Measurements from ENCODE around the gene UNC79.
"Not testable (repeated sequence)": the region's sequence is repeated elsewhere in the genome, so short reads cannot be mapped to it uniquely, and the experiment has no call there.

The UNC79 gene

DNA sequence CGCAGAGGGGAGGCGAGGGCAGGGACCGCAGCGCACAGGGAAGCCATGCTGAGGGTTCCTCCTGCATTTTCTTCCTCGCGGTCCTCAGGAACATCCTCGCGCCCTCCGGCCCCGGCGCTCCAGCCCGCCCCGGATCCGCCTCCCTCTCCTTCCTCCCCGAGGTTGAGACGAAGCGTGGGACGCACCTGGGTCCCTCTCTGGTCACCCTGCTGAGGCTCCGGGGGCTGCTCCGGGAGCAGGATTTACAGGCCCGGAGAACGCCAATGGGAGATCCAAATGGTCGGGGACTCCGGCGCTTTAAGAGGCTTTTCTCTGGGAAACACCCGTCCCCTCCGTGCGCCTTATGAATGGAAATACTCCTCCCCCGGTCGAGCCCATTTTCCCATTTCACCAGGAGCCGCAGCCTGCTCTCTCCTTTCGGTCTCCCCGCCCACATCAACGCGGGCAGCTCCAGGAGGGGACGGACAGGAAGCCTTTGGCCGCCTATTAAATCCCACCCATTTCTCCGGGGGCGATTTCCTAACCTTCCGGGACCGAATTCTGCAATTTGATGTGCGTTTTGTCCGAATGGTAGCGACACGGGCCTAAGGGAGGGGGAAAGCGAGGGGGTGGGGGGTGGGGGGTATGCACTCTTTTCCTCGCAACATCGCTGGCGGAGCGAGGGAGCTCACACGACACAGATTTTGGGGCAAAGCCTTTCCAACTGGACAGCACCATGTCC, at the start of gene UNC79:
TSS of gene UNC79 (plus strand) at position 625 of the 721 bp plus-strand sequence. CDS start at position 716, 91 bp downstream.
- no peak for DNase-seq (ENCODE audit: low read depth)

DNA sequence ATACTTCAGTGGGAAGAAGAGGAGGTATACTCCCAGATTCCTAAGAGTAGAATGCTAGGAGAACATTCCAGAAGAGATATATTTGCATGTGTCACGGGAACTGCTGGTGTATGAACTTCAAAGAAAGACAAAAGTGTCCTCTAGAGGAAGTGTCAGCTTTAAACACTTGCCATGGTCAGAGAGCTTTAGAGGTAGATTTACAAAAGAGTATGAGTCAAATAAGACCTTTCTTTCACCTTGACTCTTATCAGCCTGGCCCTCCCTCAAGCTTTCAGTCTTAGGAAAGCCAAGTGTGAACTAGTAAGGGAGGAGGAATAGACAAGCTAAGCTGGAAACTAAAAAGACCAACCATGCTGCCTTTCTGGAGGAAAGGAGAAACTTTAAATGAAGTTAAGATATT, 49.1 kb upstream of the UNC79 start:
- DNase-seq (ENCODE audit: low read depth): no peak

DNA sequence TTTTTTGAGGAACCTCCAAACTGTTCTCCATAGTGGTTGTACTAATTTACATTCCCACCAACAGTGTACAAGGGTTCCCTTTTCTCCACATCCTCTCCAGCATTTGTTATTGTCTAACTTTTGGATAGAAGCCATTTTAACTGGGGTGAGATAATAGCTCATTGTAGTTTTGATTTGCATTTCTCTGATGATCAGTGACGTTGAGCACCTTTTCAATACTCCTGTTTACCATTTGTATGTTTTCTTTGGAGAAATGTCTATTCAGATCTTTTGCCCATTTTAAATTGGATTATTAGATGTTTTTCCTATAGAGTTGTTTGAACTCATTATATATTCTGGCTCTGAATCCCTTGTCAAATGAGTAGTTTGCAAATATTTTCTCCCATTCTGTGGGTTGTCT, 46.5 kb upstream of the UNC79 start:
- DNase-seq (ENCODE audit: low read depth): not testable (repeated sequence)

DNA sequence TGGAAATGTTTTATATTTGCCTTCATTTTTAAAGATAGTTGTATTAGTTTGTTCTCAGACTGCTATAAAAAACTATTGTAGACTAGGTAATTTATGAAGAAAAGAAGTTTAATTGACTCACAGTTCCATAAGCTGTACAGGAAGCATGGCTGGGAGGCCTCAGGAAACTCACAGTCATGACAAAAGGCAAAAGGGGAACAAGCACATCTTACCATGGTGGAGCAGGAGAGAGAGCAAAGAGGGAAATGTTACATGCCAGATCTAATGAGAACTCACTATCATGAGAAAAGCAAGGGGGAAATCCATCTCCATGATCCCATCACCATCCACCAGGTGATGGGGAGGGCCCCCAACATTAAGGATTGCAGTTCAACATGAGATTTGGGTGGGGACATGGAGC, 35.5 kb upstream of the UNC79 start:
- DNase-seq (ENCODE audit: low read depth): no peak

DNA sequence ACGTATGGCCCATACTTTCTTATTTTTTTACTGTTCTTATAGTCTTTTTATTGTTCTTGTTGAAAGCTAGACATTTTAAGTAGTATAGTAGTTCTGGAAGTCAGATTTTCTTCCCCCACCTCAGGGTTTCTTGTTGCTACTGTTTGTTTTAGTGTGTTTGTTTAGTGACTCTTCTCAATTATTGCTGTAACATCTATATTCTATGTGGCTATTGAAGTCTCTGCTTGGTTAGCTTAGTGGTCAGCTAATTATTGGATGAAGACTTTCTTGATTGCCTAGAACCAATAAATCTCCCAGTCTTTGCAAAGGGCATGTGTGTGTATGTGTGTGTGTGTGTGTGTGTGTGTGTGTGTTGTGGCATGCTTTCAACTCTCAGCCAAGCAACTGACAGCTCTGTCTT, 34.3 kb upstream of the UNC79 start:
- DNase-seq (ENCODE audit: low read depth): no peak

DNA sequence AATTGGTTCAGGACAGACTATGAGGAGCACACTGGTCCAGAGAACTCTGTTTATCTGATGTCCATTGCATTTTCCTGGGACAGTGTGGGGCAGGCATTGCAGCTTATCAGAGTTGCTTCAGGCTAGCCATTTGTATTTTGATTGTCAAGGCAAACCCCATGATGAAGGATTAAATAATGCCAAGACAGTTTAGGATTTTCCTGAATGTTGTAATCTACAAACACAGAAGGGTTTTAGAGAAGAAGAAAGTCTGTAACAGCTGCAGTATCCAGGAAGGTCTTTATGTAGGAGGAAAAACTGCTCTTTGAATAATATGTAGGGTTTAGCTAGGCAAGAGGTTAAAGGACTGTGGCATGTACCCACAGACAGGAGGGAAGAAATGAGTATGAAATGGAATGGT, 32.2 kb upstream of the UNC79 start:
- no peak for DNase-seq (ENCODE audit: low read depth)

DNA sequence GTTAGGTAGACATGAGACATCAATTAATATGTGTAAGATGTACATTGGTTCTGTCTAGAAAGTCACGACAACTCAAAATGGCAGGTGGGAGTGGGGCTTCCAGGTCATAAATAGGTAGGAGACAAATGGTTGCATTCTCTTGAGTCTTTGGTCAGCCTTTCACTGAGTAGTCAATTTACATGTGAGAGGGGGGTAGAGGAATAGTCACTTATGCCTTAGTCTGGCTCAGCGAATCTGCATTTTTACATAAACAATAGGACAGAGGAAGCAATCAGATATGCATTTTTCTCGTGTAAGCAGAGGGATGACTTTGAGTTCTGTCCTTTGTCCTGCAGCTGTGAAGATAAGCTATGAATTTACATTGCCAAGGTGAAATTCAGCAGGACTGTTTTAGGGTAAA, 27.8 kb upstream of the UNC79 start:
- DNase-seq (ENCODE audit: low read depth): no peak

DNA sequence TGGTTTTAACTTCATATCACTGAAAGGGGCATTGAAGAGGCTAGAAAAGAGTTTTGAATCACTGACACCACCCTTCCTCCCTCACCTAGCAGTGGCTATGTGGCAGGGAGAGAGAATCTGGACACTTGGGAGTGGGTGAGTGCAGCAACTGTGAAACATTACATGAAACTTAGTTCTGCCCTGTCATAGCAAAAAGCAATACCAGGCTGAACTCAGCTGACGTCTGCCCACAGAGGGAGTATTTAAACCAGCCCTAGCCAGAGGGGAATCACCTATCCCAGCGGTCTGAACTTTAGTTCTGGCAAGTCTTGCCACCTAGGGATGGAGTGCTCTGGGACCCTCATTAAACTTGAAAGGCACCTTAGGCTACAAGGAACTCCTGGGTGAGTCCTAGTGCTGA, 20.7 kb upstream of the UNC79 start:
- no peak for DNase-seq (ENCODE audit: low read depth)

DNA sequence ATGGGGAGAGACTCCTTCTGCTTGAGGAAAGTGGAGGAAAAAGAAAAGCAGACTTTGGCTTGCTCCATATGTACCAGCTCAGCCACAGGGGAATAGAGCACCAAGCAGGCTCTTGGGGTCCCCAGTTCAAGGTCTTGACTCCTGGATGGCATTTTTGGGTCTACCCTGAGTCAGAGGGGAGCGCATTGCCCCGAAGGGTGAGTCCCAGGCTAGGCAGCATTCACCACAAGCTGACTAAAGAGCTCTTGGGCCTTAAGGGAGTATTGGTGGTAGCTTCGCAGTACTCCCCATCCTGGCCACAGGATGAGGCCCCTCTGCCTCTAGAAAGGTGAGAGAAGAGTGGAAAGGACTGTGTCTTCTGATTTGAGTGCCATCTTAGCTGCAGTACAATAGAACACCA, 19.8 kb upstream of the UNC79 start:
- no peak for DNase-seq (ENCODE audit: low read depth)

DNA sequence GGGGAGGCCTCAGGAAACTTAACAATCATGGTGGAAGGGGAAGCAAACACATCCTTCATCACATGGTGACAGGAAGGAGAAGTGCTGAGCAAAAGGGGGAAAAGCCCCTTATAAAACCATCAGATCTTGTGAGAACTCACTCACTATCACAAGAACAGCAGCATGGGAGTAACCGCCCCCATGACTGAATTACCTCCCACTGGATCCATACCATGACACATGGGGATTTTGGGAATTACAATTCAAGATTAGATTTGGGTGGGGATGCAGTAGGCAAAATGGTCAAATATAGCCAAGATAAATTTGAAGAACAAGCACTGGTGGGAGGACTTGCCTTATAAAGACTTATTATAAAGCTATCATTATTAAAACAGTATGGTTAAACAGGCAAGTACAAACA, 5.6 kb upstream of the UNC79 start:
- not testable (repeated sequence) for DNase-seq (ENCODE audit: low read depth)

DNA sequence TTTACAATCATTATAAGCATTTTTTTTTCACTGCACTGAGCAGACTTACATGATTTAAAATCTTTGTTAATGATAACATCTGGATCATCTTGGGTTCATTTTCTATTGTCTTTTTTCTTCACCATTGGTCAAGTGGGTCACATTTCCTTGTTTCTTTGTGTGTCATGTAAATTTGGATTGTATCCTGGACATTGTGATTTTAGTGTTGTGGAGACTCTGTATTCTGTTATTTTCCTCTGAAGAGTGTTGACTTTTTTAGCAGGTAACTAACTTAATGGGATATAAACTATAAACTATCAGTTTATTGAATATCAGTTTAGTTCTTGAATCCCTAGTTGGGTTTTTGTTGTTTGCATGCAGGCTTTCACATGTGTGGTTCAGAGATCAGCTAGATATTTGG, 4.0 kb upstream of the UNC79 start:
- DNase-seq (ENCODE audit: low read depth): no peak

DNA sequence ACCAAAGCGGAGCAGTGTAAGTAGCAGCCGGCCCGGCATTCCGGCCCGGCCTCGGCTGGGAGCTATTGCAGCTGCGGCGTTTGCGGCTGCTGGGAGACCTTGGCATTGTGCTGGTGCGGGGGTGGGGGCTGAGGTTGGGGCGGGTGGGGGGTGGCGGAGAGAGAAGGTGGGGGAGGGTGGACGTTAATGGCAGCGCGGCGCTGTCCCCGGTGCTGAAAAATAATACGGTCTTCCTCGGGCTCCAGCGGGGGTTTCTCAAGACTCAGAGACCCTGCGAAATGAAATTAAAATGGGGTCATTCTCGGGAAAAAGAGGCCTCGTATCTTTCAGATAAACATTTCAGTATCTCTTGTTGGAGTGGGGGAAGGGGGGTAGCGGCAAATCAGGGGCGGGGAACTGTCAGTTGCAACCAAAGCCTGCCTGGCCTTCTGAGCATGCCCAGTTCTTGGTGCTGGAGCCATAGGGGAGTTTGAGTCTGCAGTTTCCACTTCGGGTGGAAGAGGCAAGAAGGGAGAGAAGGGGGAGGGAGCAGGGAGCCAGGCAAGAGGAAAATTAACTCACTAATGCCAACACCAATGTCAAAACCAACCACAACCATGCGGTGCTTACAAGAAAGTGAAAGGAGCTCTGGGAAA, 414 bp downstream of the UNC79 start:
- DNase-seq (ENCODE audit: low read depth): no peak

DNA sequence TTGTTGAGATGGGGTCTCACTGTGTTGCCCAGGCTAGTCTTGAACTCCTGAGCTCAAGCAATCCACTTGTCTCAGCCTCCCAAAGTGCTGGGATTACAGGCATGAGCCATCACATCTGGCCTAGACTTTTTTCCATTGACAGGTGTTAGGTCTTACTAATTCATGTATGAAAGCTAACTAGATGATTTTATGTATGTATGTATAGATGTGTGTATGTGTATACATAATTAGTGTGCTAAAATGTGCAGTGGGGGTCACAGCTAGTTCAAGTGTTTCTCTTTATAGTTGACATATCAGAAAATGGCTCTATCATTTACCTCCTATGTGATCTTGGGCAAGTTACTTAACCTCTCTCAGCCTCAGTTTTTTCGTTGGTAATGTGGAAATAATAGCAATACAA, 23.5 kb downstream of the UNC79 start:
- no peak for DNase-seq (ENCODE audit: low read depth)

DNA sequence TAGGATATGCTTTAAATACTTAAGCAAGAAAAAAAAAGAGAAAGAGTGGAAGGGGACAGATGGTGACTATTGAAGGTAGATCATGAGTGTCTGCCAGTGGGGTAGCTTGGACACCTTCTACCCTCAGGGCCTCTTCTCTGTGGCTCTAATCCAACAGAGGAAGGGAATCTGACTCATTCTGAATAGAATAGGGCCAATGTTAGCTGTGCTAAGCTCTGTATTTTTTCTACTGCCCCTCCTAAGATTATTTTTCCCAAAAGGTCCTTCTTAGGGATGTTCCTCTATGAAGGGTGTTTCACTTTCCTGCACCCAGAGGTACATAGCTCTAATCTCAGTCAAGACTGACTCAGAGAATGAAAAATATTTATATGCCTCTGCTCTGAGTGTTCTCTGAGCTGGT, 25.6 kb downstream of the UNC79 start:
- DNase-seq (ENCODE audit: low read depth): no peak

DNA sequence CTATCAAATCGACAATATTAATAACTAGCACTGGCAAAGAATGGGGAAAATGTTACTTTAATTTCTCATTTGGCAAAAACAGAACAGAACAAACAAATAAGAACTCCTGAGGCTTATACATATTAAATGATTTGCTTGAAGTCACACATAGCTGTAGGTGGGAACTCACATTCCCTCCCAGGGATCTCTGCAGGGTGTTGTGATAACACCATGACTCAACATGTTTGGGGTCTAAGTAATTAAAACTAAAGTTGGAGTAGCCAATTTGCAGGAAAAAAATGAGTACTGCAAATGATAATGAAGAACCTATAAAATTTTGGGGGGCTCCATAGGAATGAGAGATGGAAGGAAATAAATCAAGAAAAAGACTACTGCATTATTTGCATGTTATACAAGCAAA, 27.5 kb downstream of the UNC79 start:
- no peak for DNase-seq (ENCODE audit: low read depth)

DNA sequence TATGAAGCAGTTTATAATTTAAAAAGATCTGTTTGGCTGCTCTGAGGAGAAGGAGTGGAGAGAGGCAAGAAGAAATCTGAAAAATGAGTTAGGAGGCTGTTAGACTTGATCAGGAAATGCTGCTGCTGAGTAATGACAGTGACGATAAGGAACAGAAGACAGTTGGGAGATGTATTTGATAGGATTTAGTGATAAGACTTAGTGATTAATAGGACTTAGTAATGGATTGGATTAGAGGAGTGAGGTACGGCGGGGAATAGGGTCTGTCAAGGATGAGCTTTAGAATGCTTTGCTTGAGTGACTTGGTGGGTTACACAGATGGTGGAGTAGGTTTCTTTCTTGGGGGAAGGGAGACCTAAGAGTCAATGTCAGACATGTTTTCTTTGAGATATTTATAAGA, 31.7 kb downstream of the UNC79 start:
- no peak for DNase-seq (ENCODE audit: low read depth)

DNA sequence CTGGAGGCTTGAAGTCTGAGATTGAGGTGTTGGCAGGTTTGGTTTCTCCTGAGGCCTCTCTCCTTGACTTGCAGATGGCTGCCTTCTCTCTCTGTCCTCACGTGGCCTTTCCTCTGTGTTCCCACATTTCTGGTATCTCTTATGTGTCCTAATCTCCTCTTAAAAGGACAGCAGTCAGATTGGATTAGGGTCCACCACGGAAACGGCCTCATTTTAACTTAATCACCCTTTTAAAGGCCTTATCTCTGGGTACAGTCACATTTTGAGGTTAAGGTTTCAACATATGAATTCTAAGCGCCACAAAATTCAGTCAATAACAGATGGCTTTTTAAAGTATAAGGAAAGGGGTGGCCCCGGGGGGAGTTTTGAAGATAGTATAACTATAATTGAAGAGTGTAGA, 33.5 kb downstream of the UNC79 start:
- DNase-seq (ENCODE audit: low read depth): no peak

DNA sequence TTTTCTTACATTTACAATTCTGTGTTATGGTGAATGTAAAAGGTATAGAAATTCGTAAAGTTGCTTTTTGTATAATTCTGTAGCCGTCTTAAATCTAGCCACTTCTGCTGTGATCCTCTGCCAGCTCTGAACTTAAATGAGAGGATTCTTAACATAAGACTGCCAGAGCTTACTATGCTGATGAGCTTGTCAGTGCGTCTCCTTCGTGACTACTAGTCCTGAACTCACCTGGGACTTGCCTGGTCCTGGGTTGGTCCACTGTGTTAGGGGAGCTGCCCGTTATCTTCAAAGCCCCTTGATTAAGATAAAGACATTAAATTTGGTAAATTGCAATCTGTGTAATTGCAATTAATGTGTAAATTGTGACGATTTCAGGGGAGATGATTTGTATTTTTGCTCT, 44.7 kb downstream of the UNC79 start:
- no peak for DNase-seq (ENCODE audit: low read depth)

DNA sequence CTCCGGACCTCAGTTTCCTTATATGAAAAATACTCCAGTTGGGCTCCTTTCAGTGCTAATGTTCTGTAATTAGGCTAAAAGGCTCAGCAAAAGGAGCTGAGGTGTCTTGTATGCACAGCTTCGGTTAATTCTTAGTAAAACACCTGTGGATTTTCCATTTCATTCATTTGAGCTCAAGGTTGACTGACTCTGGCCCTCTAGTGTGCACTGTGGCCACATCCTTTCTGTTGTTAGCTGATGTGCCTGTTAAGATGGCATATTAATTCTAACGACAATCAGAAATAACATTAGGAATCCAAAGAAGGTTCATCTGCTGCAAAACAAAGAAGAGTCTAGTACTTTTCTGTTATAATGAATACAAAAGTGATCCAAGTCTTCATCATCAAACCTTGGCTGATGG, 45.6 kb downstream of the UNC79 start:
- DNase-seq (ENCODE audit: low read depth): no peak

DNA sequence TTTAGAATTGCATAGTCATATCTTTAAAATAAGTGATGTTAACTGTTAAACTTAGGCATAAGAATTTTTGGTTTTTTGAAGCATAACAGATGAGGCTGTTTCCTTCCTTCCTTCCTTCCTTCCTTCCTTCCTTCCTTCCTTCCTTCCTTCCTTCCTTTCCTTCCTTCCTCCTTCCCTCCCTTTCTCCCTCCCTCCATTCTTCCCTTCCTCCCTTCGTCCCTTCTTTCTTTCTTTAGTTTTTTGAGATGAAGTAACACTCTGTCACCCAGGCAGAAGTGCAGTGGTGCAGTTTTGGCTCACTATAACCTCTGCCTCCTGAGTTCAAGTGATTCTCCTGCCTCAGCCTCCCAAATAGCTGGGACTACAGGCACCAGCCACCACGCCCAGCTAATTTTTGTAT, 48.3 kb downstream of the UNC79 start:
- DNase-seq (ENCODE audit: low read depth): not testable (repeated sequence)

DNA sequence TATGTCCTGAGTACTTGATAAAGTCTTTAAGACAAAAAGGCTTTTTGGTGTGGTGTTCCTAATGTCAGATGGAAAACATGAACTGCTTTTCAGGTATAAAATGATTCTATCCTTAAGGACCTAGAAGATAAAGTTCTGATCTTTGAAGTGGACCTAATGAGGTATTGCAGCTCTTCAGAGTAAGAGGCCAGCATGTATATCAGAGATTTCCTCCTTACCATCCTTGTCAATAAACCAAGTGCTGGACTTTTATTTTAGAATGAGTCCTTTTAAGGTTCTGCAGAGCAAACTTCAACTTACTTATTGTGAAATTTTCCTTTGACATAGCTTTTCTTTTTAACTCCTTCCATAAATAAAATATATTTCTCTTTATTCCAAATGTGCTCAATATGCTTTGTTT, 50.1 kb downstream of the UNC79 start:
- no peak for DNase-seq (ENCODE audit: low read depth)

DNA sequence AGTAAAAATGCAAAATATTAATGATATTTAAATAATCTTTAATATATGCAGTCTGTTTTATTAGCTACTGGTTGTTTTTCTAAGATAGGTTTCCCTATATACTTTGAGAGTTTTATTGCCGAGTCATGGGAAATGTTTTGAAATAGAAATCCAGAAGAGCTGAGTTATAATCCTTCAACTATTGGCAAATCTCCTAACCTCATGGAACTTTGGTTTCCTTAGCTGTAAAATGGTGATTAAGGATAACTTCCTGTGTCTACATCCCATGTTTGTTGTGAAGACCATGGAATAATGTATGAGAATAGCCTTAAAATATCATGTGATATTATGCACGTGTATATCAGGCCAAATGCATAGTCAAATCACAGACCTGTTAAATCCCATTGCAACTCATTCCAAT, 51.0 kb downstream of the UNC79 start:
- DNase-seq (ENCODE audit: low read depth): no peak

DNA sequence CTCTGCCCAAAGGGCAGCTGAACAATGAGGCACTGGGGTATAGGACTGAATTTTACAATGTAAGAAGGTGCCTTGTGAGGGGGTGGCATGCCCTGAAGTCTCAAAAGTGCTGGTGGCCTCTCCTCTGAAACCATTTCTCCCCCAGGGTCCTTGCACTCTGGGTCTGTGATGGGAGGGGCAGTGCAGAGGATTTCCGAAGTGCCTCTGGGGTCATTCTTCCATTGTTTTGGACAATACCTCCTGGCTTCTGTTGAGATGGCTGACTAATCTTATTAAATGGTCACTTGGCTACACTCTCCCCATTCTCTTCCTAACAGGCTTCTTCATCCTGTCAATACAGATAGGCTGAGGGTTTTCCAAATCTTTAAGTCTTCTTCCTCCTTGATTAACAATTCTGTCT, 59.3 kb downstream of the UNC79 start:
- DNase-seq (ENCODE audit: low read depth): no peak

DNA sequence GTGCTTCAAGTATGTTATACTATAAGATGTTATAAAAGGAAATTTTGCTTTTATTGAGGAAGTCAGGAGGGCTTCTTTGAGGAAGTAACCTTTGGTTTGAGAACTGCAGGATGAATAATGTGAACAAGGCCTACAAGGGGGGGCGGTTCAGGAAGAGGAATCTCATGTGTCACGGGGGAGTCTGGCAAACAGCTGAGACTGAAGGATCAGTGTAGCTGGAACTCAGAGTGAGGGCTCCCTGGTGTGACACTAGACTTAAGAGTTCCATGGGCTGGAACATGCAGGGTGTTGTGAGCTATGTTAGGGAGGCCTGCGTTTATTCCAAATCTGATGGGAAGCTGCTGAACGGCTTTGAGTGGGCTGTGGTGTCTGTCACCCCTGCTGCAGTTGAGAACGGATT, 62.3 kb downstream of the UNC79 start:
- DNase-seq (ENCODE audit: low read depth): no peak
